ENCODE results near the gene USP31.

Gene USP31

DNA sequence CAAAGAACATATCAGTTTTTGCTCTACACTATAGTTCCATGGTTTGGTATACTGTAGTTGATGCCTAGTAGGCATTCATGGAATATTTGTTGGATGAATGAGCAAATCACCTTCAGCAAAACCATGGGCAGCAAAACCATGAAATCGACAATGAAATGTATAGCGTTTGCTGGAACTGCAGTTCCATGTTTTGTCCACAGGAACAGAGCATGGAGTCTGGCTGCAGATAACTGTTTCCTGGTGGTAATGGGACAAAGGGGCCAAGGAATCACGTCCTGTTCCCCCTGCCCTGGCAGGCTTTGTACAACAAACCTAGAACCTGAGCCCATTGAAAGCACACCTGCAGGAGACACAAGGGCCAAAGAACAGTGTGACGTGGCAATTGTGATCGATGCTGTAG, 101.1 kb downstream of the USP31 start:
- TF ChIP-seq, protein P1, sequence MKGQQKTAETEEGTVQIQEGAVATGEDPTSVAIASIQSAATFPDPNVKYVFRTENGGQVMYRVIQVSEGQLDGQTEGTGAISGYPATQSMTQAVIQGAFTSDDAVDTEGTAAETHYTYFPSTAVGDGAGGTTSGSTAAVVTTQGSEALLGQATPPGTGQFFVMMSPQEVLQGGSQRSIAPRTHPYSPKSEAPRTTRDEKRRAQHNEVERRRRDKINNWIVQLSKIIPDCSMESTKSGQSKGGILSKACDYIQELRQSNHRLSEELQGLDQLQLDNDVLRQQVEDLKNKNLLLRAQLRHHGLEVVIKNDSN (IDR thresholded peaks at IDR 0.05) = no peak
- TF ChIP-seq ZBTB7A (IDR thresholded peaks at IDR 0.05; ENCODE audit: low read depth) (no peak), TCF12 (IDR thresholded peaks at IDR 0.05; ENCODE audit: low read depth) (no peak), CEBPB (IDR thresholded peaks at IDR 0.05) (no peak), TAF1 (IDR thresholded peaks at IDR 0.05; ENCODE audit: low read depth) (no peak), EP300 (IDR thresholded peaks at IDR 0.05; ENCODE audit: borderline replicate concordance) (no peak)
- TF ChIP-seq, protein P2, sequence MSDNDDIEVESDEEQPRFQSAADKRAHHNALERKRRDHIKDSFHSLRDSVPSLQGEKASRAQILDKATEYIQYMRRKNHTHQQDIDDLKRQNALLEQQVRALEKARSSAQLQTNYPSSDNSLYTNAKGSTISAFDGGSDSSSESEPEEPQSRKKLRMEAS (IDR thresholded peaks at IDR 0.05) = no peak

DNA sequence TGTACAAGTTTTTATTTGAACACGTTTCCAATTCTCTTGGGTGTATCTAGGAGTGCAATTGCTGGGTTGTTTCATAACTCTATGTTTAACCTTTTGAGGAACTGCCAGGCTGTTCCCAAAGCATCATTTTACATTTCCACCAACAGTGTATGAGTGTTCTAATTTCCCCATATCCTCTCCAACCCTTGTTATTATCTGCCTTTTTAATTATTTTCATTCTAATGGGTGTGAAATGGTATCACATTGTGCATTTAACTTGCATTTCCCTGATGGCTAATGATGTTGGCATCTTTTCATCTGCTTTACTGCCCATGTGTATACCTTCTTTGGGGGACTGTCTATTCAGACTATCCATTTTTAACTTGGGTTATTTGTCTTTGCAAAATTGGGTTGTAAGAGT, 104.2 kb downstream of the USP31 start:
- TF ChIP-seq TCF12 (IDR thresholded peaks at IDR 0.05; ENCODE audit: low read depth) = no peak
- TF ChIP-seq EGR1 (IDR thresholded peaks at IDR 0.05) = no peak
- TF ChIP-seq NFIC (IDR thresholded peaks at IDR 0.05) = no peak
- no peak for TF ChIP-seq TAF1 (IDR thresholded peaks at IDR 0.05; ENCODE audit: low read depth)
- TF ChIP-seq TEAD4 (IDR thresholded peaks at IDR 0.05) = no peak
- TF ChIP-seq, protein P1 (IDR thresholded peaks at IDR 0.05) = no peak
- no peak for TF ChIP-seq CREB1 (IDR thresholded peaks at IDR 0.05; ENCODE audit: low read depth)
- TF ChIP-seq YY1 (IDR thresholded peaks at IDR 0.05; ENCODE audit: low read depth) = no peak
- TF ChIP-seq, protein P2 (IDR thresholded peaks at IDR 0.05) = no peak
- TF ChIP-seq FOXM1 (IDR thresholded peaks at IDR 0.05; ENCODE audit: borderline replicate concordance, low read depth) = no peak
- TF ChIP-seq CEBPB (IDR thresholded peaks at IDR 0.05) = no peak
- no peak for TF ChIP-seq EP300 (IDR thresholded peaks at IDR 0.05; ENCODE audit: borderline replicate concordance)
- TF ChIP-seq, protein P3, sequence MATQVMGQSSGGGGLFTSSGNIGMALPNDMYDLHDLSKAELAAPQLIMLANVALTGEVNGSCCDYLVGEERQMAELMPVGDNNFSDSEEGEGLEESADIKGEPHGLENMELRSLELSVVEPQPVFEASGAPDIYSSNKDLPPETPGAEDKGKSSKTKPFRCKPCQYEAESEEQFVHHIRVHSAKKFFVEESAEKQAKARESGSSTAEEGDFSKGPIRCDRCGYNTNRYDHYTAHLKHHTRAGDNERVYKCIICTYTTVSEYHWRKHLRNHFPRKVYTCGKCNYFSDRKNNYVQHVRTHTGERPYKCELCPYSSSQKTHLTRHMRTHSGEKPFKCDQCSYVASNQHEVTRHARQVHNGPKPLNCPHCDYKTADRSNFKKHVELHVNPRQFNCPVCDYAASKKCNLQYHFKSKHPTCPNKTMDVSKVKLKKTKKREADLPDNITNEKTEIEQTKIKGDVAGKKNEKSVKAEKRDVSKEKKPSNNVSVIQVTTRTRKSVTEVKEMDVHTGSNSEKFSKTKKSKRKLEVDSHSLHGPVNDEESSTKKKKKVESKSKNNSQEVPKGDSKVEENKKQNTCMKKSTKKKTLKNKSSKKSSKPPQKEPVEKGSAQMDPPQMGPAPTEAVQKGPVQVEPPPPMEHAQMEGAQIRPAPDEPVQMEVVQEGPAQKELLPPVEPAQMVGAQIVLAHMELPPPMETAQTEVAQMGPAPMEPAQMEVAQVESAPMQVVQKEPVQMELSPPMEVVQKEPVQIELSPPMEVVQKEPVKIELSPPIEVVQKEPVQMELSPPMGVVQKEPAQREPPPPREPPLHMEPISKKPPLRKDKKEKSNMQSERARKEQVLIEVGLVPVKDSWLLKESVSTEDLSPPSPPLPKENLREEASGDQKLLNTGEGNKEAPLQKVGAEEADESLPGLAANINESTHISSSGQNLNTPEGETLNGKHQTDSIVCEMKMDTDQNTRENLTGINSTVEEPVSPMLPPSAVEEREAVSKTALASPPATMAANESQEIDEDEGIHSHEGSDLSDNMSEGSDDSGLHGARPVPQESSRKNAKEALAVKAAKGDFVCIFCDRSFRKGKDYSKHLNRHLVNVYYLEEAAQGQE (IDR thresholded peaks at IDR 0.05; ENCODE audit: low read depth) = no peak
- TF ChIP-seq RAD21 (IDR thresholded peaks at IDR 0.05; ENCODE audit: low read depth) = no peak
- no peak for TF ChIP-seq ZBTB7A (IDR thresholded peaks at IDR 0.05; ENCODE audit: low read depth)

DNA sequence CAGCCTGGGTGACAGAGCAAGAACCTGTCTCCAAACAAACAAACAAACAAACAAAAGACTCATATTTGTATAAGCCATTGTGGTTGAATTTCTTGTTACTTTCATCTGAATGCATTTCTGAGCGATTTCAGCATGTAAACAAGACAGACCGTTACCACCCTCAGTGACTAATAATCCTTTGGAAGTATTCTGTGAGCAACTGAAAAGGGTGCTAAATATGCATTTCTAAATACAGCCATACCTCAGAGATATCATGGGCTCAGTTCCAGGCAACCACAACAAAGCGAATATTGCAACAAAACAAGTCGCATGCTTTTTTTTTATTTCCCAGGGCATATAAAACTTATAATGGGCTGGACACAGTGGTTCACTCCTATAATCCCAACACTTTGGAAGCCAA, 109.0 kb downstream of the USP31 start:
- TF ChIP-seq TCF12 (IDR thresholded peaks at IDR 0.05; ENCODE audit: low read depth) (no peak), CEBPB (IDR thresholded peaks at IDR 0.05) (no peak), FOXM1 (IDR thresholded peaks at IDR 0.05; ENCODE audit: borderline replicate concordance, low read depth) (no peak), TEAD4 (IDR thresholded peaks at IDR 0.05) (no peak), TAF1 (IDR thresholded peaks at IDR 0.05; ENCODE audit: low read depth) (no peak), NFIC (IDR thresholded peaks at IDR 0.05) (no peak), RAD21 (IDR thresholded peaks at IDR 0.05; ENCODE audit: low read depth) (no peak), EGR1 (IDR thresholded peaks at IDR 0.05) (no peak), CREB1 (IDR thresholded peaks at IDR 0.05; ENCODE audit: low read depth) (no peak), EP300 (IDR thresholded peaks at IDR 0.05; ENCODE audit: borderline replicate concordance) (no peak), ZBTB7A (IDR thresholded peaks at IDR 0.05; ENCODE audit: low read depth) (no peak), YY1 (IDR thresholded peaks at IDR 0.05; ENCODE audit: low read depth) (no peak)
- TF ChIP-seq, protein P2 (IDR thresholded peaks at IDR 0.05) = no peak
- TF ChIP-seq, protein P3 (IDR thresholded peaks at IDR 0.05; ENCODE audit: low read depth) = no peak
- TF ChIP-seq, protein P1 (IDR thresholded peaks at IDR 0.05) = no peak

DNA sequence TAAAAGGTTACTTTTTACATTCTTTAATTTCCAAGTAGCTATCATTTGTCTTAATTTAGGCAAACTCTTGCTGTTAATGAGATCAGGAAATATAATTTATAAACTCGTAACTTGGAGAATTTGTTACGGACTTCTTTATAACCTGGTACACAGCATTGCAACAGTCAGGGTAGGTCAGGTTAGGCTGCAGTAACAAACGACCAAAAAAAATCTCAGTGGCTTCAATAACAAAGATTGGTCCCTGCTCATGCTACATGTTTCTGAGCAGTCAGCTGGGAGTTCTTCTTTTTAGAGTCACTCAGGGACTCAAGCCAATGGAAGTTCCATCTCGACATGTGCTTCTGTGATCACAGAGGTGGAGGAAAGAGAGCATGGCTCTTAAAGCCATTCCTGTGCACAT, 110.1 kb downstream of the USP31 start:
- TF ChIP-seq TEAD4 (IDR thresholded peaks at IDR 0.05) (no peak), CEBPB (IDR thresholded peaks at IDR 0.05) (no peak), ZBTB7A (IDR thresholded peaks at IDR 0.05; ENCODE audit: low read depth) (no peak), TAF1 (IDR thresholded peaks at IDR 0.05; ENCODE audit: low read depth) (no peak), TCF12 (IDR thresholded peaks at IDR 0.05; ENCODE audit: low read depth) (no peak), EGR1 (IDR thresholded peaks at IDR 0.05) (no peak), YY1 (IDR thresholded peaks at IDR 0.05; ENCODE audit: low read depth) (no peak), FOXM1 (IDR thresholded peaks at IDR 0.05; ENCODE audit: borderline replicate concordance, low read depth) (no peak), EP300 (IDR thresholded peaks at IDR 0.05; ENCODE audit: borderline replicate concordance) (no peak), NFIC (IDR thresholded peaks at IDR 0.05) (no peak)
- TF ChIP-seq, protein P3 (IDR thresholded peaks at IDR 0.05; ENCODE audit: low read depth) = no peak
